Measurements from ENCODE around the gene TRMT11. TPM values are rescaled to one million over a fixed set of nuclear protein-coding genes. Genes with fewer than 3 reads are reported as not detected.

The TRMT11 gene
- total RNA-seq, result 100 to 1,000 TPM in 1 of 4 donors, 10 to 100 TPM in 3; 23.6 to 152 (median 28.9) TPM

- in situ Hi-C loops (cut with MboI; ENCODE audit: low pct_ligation_motif_present in 1 of 4, low pct_unique_long_range_greater_than_20kb in 1 of 4, low sequenced_read_pairs in 3 of 4) (no loop called here), intact Hi-C loops (cut with DNase I; ENCODE audit: low total_unique reads) (no loop called here)
- no peaks in the 10 kb centered on the region for H3K36me3 ChIP-seq
- H3K4me1 ChIP-seq, result peaks cover 2 to 42% (median 19%) of the 10 kb centered on the region in 4 donors
- H3K27ac ChIP-seq, result peak within 1 kb of the TSS; percentile 79 to 91 (median 80)
- no peaks in the 10 kb centered on the region for H3K27me3 ChIP-seq
- H3K4me3 ChIP-seq, result peak within 1 kb of the TSS; percentile 44 to 91 (median 74)
- WGBS, 2 donors (ENCODE audit: low coverage in 1 of 2), result 1% methylated on average over 43 of the region's 52 CpGs; no CpG with 5 or more reads in 1 of the 2 donors
- TF ChIP-seq POLR2AphosphoS5 (IDR thresholded peaks at IDR 0.05) (peak; percentile 74 to 84 (median 84)), CTCF (IDR thresholded peaks at IDR 0.05) (peak in 2 of 5 experiments; percentile 20 to 24), POLR2A (IDR thresholded peaks at IDR 0.05) (peak; percentile 83), EP300 (IDR thresholded peaks at IDR 0.05; ENCODE audit: low read depth) (no peak)
- peak; percentile 88 for DNase-seq
- no peaks in the 10 kb centered on the region for H3K9me3 ChIP-seq
Observed at GRCh38 chr6:125986301-125987025, at the start of gene TRMT11. Gene TRMT11, plus strand, starts transcription at chr6:125986540. Its CDS starts 11 bp downstream, at chr6:125986551.

GRCh38 chr6:125939026-125939425 is 47.3 kb upstream of the TRMT11 start:
- in situ Hi-C loops (cut with MboI; ENCODE audit: low pct_ligation_motif_present in 1 of 4, low pct_unique_long_range_greater_than_20kb in 1 of 4, low sequenced_read_pairs in 3 of 4) (no loop called here), intact Hi-C loops (cut with DNase I; ENCODE audit: low total_unique reads) (no loop called here)
- Histone ChIP-seq H3K4me1 (peaks cover 0 to 19% (median 10%) of the 10 kb centered on the region in 4 donors), H3K9me3 (no peaks in the 10 kb centered on the region), H3K4me3 (no peak overlapping the region), H3K27ac (no peak overlapping the region), H3K27me3 (no peaks in the 10 kb centered on the region), H3K36me3 (no peaks in the 10 kb centered on the region)
- 33 to 39% methylated on average over 1 of the region's 1 CpG for WGBS, 2 donors (ENCODE audit: low coverage in 1 of 2)
- TF ChIP-seq POLR2AphosphoS5 (IDR thresholded peaks at IDR 0.05) (no peak), POLR2A (IDR thresholded peaks at IDR 0.05) (no peak)
- no peak for DNase-seq

- intact Hi-C loops (cut with DNase I; ENCODE audit: low total_unique reads) (no loop called here), in situ Hi-C loops (cut with MboI; ENCODE audit: low pct_ligation_motif_present in 1 of 4, low pct_unique_long_range_greater_than_20kb in 1 of 4, low sequenced_read_pairs in 3 of 4) (no loop called here)
- Histone ChIP-seq H3K4me3 (no peak overlapping the region), H3K27me3 (no peaks in the 10 kb centered on the region), H3K36me3 (no peaks in the 10 kb centered on the region), H3K9me3 (no peaks in the 10 kb centered on the region), H3K4me1 (peaks cover 3 to 27% (median 14%) of the 10 kb centered on the region in 4 donors), H3K27ac (no peak overlapping the region)
- WGBS, 2 donors (ENCODE audit: low coverage in 1 of 2), result 75 to 90% methylated on average over 2 of the region's 2 CpGs
- no peak for DNase-seq
- TF ChIP-seq CTCF (IDR thresholded peaks at IDR 0.05) (no peak), POLR2AphosphoS5 (IDR thresholded peaks at IDR 0.05) (no peak), EP300 (IDR thresholded peaks at IDR 0.05; ENCODE audit: low read depth) (no peak), POLR2A (IDR thresholded peaks at IDR 0.05) (no peak)
Observed at GRCh38 chr6:125939791-125940190, 46.5 kb upstream of the TRMT11 start.

- H3K27ac ChIP-seq, result no peak overlapping the region
- intact Hi-C loops (cut with DNase I; ENCODE audit: low total_unique reads), result no loop called here
- no peaks in the 10 kb centered on the region for H3K9me3 ChIP-seq
- WGBS, 2 donors (ENCODE audit: low coverage in 1 of 2), result 39 to 74% methylated on average over 3 to 5 of the region's 5 CpGs
- H3K27me3 ChIP-seq, result no peaks in the 10 kb centered on the region
- no peaks in the 10 kb centered on the region for H3K36me3 ChIP-seq
- in situ Hi-C loops (cut with MboI; ENCODE audit: low pct_ligation_motif_present in 1 of 4, low pct_unique_long_range_greater_than_20kb in 1 of 4, low sequenced_read_pairs in 3 of 4), result no loop called here
- H3K4me1 ChIP-seq, result peaks cover 7 to 33% (median 18%) of the 10 kb centered on the region in 4 donors
- H3K4me3 ChIP-seq, result no peak overlapping the region
- TF ChIP-seq POLR2AphosphoS5 (IDR thresholded peaks at IDR 0.05), result no peak
- DNase-seq, result no peak
Observed at GRCh38 chr6:125940247-125941041, 45.9 kb upstream of the TRMT11 start.

Data from transverse colon (tissue), 4 donors.